Measurements from ENCODE around the gene OVOL3. TPM values are rescaled to one million over a fixed set of nuclear protein-coding genes. Genes with fewer than 3 reads are reported as not detected.

Gene OVOL3
- total and polyA plus RNA-seq, 7 donors, result 0.13 TPM; not detected in 6

DNA sequence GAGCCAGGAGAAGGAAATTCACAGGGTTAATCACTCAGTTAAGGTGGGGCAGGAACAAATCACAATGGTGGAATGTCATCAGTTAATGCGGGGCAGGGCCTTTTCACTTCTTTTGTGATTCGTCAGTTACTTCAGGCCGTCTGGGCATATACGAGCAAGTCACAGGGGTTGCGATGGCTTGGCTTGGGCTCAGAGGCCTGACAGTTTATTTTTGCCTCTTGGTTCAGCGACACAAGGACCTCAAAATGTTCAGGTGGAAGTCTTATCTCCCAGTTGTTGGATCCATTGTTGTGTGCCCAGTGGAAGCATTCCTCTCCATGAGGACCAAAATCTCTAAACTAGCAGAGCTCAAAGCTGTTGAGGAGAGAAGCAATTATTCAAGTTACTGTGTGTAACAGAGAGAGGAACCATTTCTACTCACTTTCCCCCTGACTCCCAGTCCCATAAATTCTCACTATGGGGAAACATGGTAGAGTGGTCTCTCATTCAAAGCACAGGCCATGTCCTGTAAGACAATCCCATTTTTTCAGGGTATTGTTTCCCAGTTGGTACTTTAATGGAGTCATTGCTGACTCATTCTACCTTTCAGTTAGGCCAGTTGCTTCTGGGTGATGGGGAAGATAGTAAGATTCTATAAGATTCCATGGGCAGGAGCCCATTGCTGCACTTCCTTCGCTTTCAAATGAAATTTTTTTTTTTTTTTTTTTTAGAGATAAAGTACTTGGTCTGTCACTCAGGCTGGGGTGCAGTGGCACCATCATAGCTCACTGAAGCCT lies 50.1 kb downstream of the OVOL3 start:
- Histone ChIP-seq H3K4me1 (no peaks in the 10 kb centered on the region), H3K27me3 (ENCODE audit: insufficient read depth in 3 of 3, low read length in 2 of 3) (no peaks in the 10 kb centered on the region), H3K4me3 (no peak overlapping the region), H3K36me3 (ENCODE audit: insufficient read depth in 1 of 2, low read depth in 1 of 2) (peaks cover 0 to 13% of the 10 kb centered on the region in 2 donors), H3K27ac (no peak overlapping the region), H3K9me3 (no peaks in the 10 kb centered on the region)
- DNase-seq, result no peak
- WGBS, 3 donors, result 83 to 87% (median 86%) methylated on average over 7 of the region's 7 CpGs
- ATAC-seq, result no peak
- TF ChIP-seq, protein P1, sequence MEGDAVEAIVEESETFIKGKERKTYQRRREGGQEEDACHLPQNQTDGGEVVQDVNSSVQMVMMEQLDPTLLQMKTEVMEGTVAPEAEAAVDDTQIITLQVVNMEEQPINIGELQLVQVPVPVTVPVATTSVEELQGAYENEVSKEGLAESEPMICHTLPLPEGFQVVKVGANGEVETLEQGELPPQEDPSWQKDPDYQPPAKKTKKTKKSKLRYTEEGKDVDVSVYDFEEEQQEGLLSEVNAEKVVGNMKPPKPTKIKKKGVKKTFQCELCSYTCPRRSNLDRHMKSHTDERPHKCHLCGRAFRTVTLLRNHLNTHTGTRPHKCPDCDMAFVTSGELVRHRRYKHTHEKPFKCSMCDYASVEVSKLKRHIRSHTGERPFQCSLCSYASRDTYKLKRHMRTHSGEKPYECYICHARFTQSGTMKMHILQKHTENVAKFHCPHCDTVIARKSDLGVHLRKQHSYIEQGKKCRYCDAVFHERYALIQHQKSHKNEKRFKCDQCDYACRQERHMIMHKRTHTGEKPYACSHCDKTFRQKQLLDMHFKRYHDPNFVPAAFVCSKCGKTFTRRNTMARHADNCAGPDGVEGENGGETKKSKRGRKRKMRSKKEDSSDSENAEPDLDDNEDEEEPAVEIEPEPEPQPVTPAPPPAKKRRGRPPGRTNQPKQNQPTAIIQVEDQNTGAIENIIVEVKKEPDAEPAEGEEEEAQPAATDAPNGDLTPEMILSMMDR (IDR thresholded peaks at IDR 0.05), result no peak
- intact Hi-C loops (cut with DNase I), result no loop called here

Other genes with a start within 250 kb of the OVOL3 start
- 1 to 10 TPM in 1 of 4 donors, under 1 TPM in 3; 0.48 to 4.1 (median 0.78) TPM for gene APLP1, start 242.6 kb upstream of the OVOL3 start, total RNA-seq
- gene APLP1, start 242.6 kb upstream of the OVOL3 start, polyA plus RNA-seq, result 1 to 10 TPM in 1 of 3 donors, under 1 TPM in 2; 0.48 to 2.2 (median 1.00) TPM
- gene NFKBID, start 210.6 kb upstream of the OVOL3 start, total RNA-seq, result 1 to 10 TPM in 3 of 4 donors, under 1 TPM in 1; 0.90 to 2.2 (median 1.5) TPM
- gene NFKBID, start 210.6 kb upstream of the OVOL3 start, polyA plus RNA-seq, result 1 to 10 TPM in 2 of 3 donors, under 1 TPM in 1; 0.75 to 1.6 (median 1.2) TPM
- 1 to 10 TPM; 1.7 to 4.7 (median 3.1) TPM for gene HCST, start 208.6 kb upstream of the OVOL3 start, total RNA-seq
- gene HCST, start 208.6 kb upstream of the OVOL3 start, polyA plus RNA-seq, result 1 to 10 TPM; 1.1 to 4.2 (median 3.5) TPM
- 10 to 100 TPM in 3 of 4 donors, 1 to 10 TPM in 1; 9.4 to 22.1 (median 14.2) TPM for gene TYROBP, start 202.8 kb upstream of the OVOL3 start, total RNA-seq
- gene TYROBP, start 202.8 kb upstream of the OVOL3 start, polyA plus RNA-seq, result 10 to 100 TPM in 2 of 3 donors, 1 to 10 TPM in 1; 7.8 to 19.1 (median 10.6) TPM
- 10 to 100 TPM in 2 of 4 donors, 1 to 10 TPM in 2; 7.2 to 11.2 (median 10.0) TPM for gene LRFN3, start 174.8 kb upstream of the OVOL3 start, total RNA-seq
- 10 to 100 TPM in 2 of 3 donors, 1 to 10 TPM in 1; 8.6 to 25.6 (median 11.3) TPM for gene LRFN3, start 174.8 kb upstream of the OVOL3 start, polyA plus RNA-seq
- 10 to 100 TPM in 2 of 4 donors, 1 to 10 TPM in 2; 7.2 to 17.3 (median 12.2) TPM for gene SDHAF1, start 116.0 kb upstream of the OVOL3 start, total RNA-seq
- gene SDHAF1, start 116.0 kb upstream of the OVOL3 start, polyA plus RNA-seq, result 10 to 100 TPM; 12.7 to 33.3 (median 19.7) TPM
- gene SYNE4, start 102.3 kb upstream of the OVOL3 start, total RNA-seq, result under 1 TPM in 2 of 4 donors, not detected in 2; 0.23 to 0.24 TPM
- under 1 TPM in 2 of 3 donors, not detected in 1; 0.21 to 0.25 TPM for gene SYNE4, start 102.3 kb upstream of the OVOL3 start, polyA plus RNA-seq
- gene ALKBH6, start 96.9 kb upstream of the OVOL3 start, total RNA-seq, result 10 to 100 TPM in 3 of 4 donors, 1 to 10 TPM in 1; 7.1 to 12.6 (median 10.6) TPM
- 10 to 100 TPM in 2 of 3 donors, 1 to 10 TPM in 1; 9.5 to 22.3 (median 13.3) TPM for gene ALKBH6, start 96.9 kb upstream of the OVOL3 start, polyA plus RNA-seq
- 1 to 10 TPM; 1.2 to 3.9 (median 1.6) TPM for gene CLIP3, start 78.3 kb upstream of the OVOL3 start, total RNA-seq
- gene CLIP3, start 78.3 kb upstream of the OVOL3 start, polyA plus RNA-seq, result 1 to 10 TPM in 1 of 3 donors, under 1 TPM in 2; 0.51 to 1.0 (median 0.66) TPM
- gene THAP8, start 56.9 kb upstream of the OVOL3 start, total RNA-seq, result 1 to 10 TPM; 1.9 to 7.0 (median 2.9) TPM
- gene THAP8, start 56.9 kb upstream of the OVOL3 start, polyA plus RNA-seq, result 1 to 10 TPM; 3.6 to 9.6 (median 6.5) TPM
- gene WDR62, start 56.2 kb upstream of the OVOL3 start, total RNA-seq, result 1 to 10 TPM in 3 of 4 donors, under 1 TPM in 1; 0.81 to 3.8 (median 2.8) TPM
- 1 to 10 TPM; 2.3 to 7.2 (median 2.6) TPM for gene WDR62, start 56.2 kb upstream of the OVOL3 start, polyA plus RNA-seq
- gene POLR2I, start 3.7 kb downstream of the OVOL3 start, total RNA-seq, result 100 to 1,000 TPM in 3 of 4 donors, 10 to 100 TPM in 1; 89.7 to 126 (median 110) TPM
- gene POLR2I, start 3.7 kb downstream of the OVOL3 start, polyA plus RNA-seq, result 100 to 1,000 TPM in 2 of 3 donors, 10 to 100 TPM in 1; 99.4 to 130 (median 126) TPM
- 10 to 100 TPM; 44.4 to 67.2 (median 57.8) TPM for gene TBCB, start 4.3 kb downstream of the OVOL3 start, total RNA-seq
- 100 to 1,000 TPM in 1 of 3 donors, 10 to 100 TPM in 2; 65.9 to 115 (median 80.4) TPM for gene TBCB, start 4.3 kb downstream of the OVOL3 start, polyA plus RNA-seq
- gene CAPNS1, start 28.9 kb downstream of the OVOL3 start, total RNA-seq, result 100 to 1,000 TPM; 465 to 626 (median 571) TPM
- 100 to 1,000 TPM; 464 to 484 (median 475) TPM for gene CAPNS1, start 28.9 kb downstream of the OVOL3 start, polyA plus RNA-seq
- 1,000 to 10,000 TPM; 1,453 to 1,741 (median 1,623) TPM for gene COX7A1, start 41.3 kb downstream of the OVOL3 start, total RNA-seq
- 1,000 to 10,000 TPM in 1 of 3 donors, 100 to 1,000 TPM in 2; 571 to 1,031 (median 717) TPM for gene COX7A1, start 41.3 kb downstream of the OVOL3 start, polyA plus RNA-seq
- gene ZNF565, start 103.5 kb downstream of the OVOL3 start, total RNA-seq, result 1 to 10 TPM; 2.5 to 4.1 (median 3.6) TPM
- 1 to 10 TPM; 3.1 to 6.0 (median 3.6) TPM for gene ZNF565, start 103.5 kb downstream of the OVOL3 start, polyA plus RNA-seq
- gene ZNF146, start 104.0 kb downstream of the OVOL3 start, total RNA-seq, result 10 to 100 TPM; 31.2 to 78.4 (median 65.7) TPM
- gene ZNF146, start 104.0 kb downstream of the OVOL3 start, polyA plus RNA-seq, result 100 to 1,000 TPM in 1 of 3 donors, 10 to 100 TPM in 2; 30.5 to 114 (median 39.6) TPM

All from psoas muscle (tissue), 8 donors.